ENCODE results near the gene IER3. TPM values are rescaled to one million over a fixed set of nuclear protein-coding genes. Genes with fewer than 3 reads are reported as not detected.
"Not testable (repeated sequence)": the region's sequence is repeated elsewhere in the genome, so short reads cannot be mapped to it uniquely, and the experiment has no call there.

Gene IER3
- total and polyA plus RNA-seq, 12 donors = 1.6 to 136 (median 43.1) TPM

GRCh38 chr6:30719791-30720737 is 24.3 kb downstream of the IER3 start, which contains the start of gene TUBB:
TSS of gene TUBB (plus strand) at chr6:30720352. CDS start at chr6:30720507, 155 bp downstream.
- H3K4me3 ChIP-seq = peak within 1 kb of the TSS; percentile 33 to 97 (median 80)
- WGBS, 4 donors = 1 to 3% (median 1%) methylated on average over 28 to 38 of the region's 38 CpGs

GRCh38 chr6:30719356-30719755 is 25.0 kb downstream of the IER3 start:
- Histone ChIP-seq H3K27me3 (no peaks in the 10 kb centered on the region), H3K9me3 (replicated peaks in 1 of 3) (no peaks in the 10 kb centered on the region), H3K4me1 (replicated peaks in 1 of 2) (peaks cover 16 to 49% of the 10 kb centered on the region in 2 donors), H3K27ac (peak overlapping the region; percentile 34 to 94 (median 78)), H3K36me3 (replicated peaks in 1 of 2) (peaks cover 0 to 21% of the 10 kb centered on the region in 2 donors), H3K4me3 (peak overlapping the region in 2 of 4 donors; percentile 67 to 93)
- intact Hi-C loops (cut with DNase I) = no loop called here
- 33 to 42% (median 41%) methylated on average over 8 of the region's 8 CpGs for WGBS, 4 donors
- TF ChIP-seq POLR2A (IDR thresholded peaks at IDR 0.05) = no peak
- TF ChIP-seq CTCF (IDR thresholded peaks at IDR 0.05) = no peak
- DNase-seq = no peak

More at GRCh38 chr6:30719791-30720737, 24.3 kb downstream of the IER3 start, which contains the start of gene TUBB:
- TF ChIP-seq POLR2A (IDR thresholded peaks at IDR 0.05) = peak; percentile 91 to 98
- peak in 2 of 6 experiments; percentile 32 to 53 for TF ChIP-seq CTCF (IDR thresholded peaks at IDR 0.05)
- H3K27ac ChIP-seq = peak within 1 kb of the TSS; percentile 89 to 99 (median 94)
- H3K4me1 ChIP-seq (replicated peaks in 1 of 2) = peaks cover 16 to 55% of the 10 kb centered on the region in 2 donors
- peak; percentile 96 to 99 (median 98) for DNase-seq
- no peaks in the 10 kb centered on the region for H3K27me3 ChIP-seq
- intact Hi-C loops (cut with DNase I) = loop anchor here (2.0 kb wide), 1 partner anchor 33 kb away; the partner anchor contains the start of gene PPP1R18 (in 2 of the 2)
- H3K36me3 ChIP-seq (replicated peaks in 1 of 2) = peaks cover 0 to 28% of the 10 kb centered on the region in 2 donors
- H3K9me3 ChIP-seq (replicated peaks in 1 of 3) = no peaks in the 10 kb centered on the region

- WGBS, 4 donors = 75 to 78% (median 77%) methylated on average over 37 of the region's 37 CpGs
- peak in 1 of 6 experiments; percentile 21 for TF ChIP-seq CTCF (IDR thresholded peaks at IDR 0.05)
- Histone ChIP-seq H3K4me3 (peak overlapping the region in 2 of 4 donors; percentile 26 to 42), H3K4me1 (replicated peaks in 1 of 2) (peaks cover 16 to 40% of the 10 kb centered on the region in 2 donors), H3K27ac (peak overlapping the region; percentile 73 to 91 (median 90)), H3K36me3 (replicated peaks in 1 of 2) (peaks cover 0 to 19% of the 10 kb centered on the region in 2 donors)
- H3K9me3 ChIP-seq (replicated peaks in 1 of 3); intact Hi-C loops (cut with DNase I); H3K27me3 ChIP-seq: not testable (repeated sequence)
- DNase-seq = peak in 2 of 7 donors; percentile 40 to 64
These were observed 26.3 kb downstream of the IER3 start for GRCh38 chr6:30717845-30718720.
